OCI-LY3 (cell line): Measurements from ENCODE around the gene HEXIM1.

Source experiments
- H2AFZ ChIP-seq: fragments of 200-600, 300-600 bp; shearing (Covaris generic); 2 replicates; pipeline ENCODE4 v1.6.0; 2014; ENCODE audit warnings: antibody characterized with exemption, low read depth, low read length
- H3K27ac ChIP-seq: fragments of 200-600, 300-600 bp; sonication (generic); 2 replicates; pipeline ENCODE4 v1.5.1; 2014; ENCODE audit warnings: mild to moderate bottlenecking, low read length, moderate library complexity, mixed read lengths
- H3K27me3 ChIP-seq: fragments of 200-600, 300-600 bp; sonication (generic); 2 replicates; pipeline ENCODE4 v1.6.1; 2014; ENCODE audit warnings: low read depth, low read length, mixed read lengths
- H3K36me3 ChIP-seq: fragments of 200-600, 300-600 bp; sonication (generic); replicated peaks from 2 replicates; pipeline ENCODE3; 2014; ENCODE audit warnings: low read depth, low read length, mixed read lengths
- H3K4me1 ChIP-seq: fragments of 300-600, 200-600 bp; sonication (generic); 2 replicates; pipeline ENCODE4 v1.6.1; 2014; ENCODE audit warnings: low read length, mixed read lengths
- H3K4me2 ChIP-seq: fragments of 200-600, 300-600 bp; sonication (generic); 2 replicates; pipeline ENCODE4 v1.6.1; 2014; ENCODE audit warnings: low read length, mixed read lengths
- H3K4me3 ChIP-seq: fragments of 300-600, 200-600 bp; sonication (generic); 2 replicates; pipeline ENCODE4 v1.5.1; 2014; ENCODE audit warnings: antibody characterized with exemption, mild to moderate bottlenecking, low read length, moderate library complexity
- H3K79me2 ChIP-seq: fragments of 300-600, 200-600 bp; shearing (Covaris generic); 2 replicates; pipeline ENCODE4 v1.6.1; 2014; ENCODE audit warnings: mild to moderate bottlenecking, low read length, mixed read lengths
- H3K9ac ChIP-seq: fragments of 300-600, 200-600 bp; shearing (Covaris generic); 2 replicates; pipeline ENCODE4 v1.6.0; 2014; ENCODE audit warnings: mild to moderate bottlenecking, low read length, moderate library complexity
- H3K9me3 ChIP-seq: fragments of 200-600, 300-600 bp; shearing (Covaris generic); 2 replicates; pipeline ENCODE4 v1.6.1; 2014; ENCODE audit warnings: low read length, mixed read lengths; ENCODE audit not compliant: insufficient read depth
- H4K20me1 ChIP-seq: fragments of 200-600, 300-600 bp; sonication (generic); 2 replicates; pipeline ENCODE4 v1.6.1; 2016; ENCODE audit warnings: low read length, mixed read lengths; ENCODE audit not compliant: insufficient read depth
- CTCF ChIP-seq: fragments of 200-600, 300-600 bp; sonication (generic); IDR thresholded peaks from 2 replicates; pipeline ENCODE4 v1.5.1; 2014; ENCODE audit warnings: antibody characterized with exemption, low read length, low read depth
- EZH2phosphoT487 ChIP-seq: fragments of 200-600 bp; shearing (Covaris generic); IDR thresholded peaks from 2 replicates; pipeline ENCODE4 v1.6.1; 2018; ENCODE audit warnings: antibody characterized with exemption, mixed run types, low read depth

HEXIM1 gene

GRCh38 chr17:45155029-45155428 lies 6.8 kb downstream of the HEXIM1 start:
- H2AFZ ChIP-seq: no peak overlapping the region
- peaks cover 23% of the 10 kb centered on the region for H3K79me2 ChIP-seq
- H3K27me3 ChIP-seq: no peaks in the 10 kb centered on the region
- H4K20me1 ChIP-seq: peaks cover 18% of the 10 kb centered on the region
- TF ChIP-seq CTCF (no peak), EZH2phosphoT487 (no peak)
- H3K27ac ChIP-seq: no peak overlapping the region
- no peak overlapping the region for H3K4me2 ChIP-seq
- no peak overlapping the region for H3K9ac ChIP-seq
- H3K9me3 ChIP-seq: no peaks in the 10 kb centered on the region
- no peak overlapping the region for H3K4me3 ChIP-seq
- peaks cover 19% of the 10 kb centered on the region for H3K4me1 ChIP-seq
- peaks cover 16% of the 10 kb centered on the region for H3K36me3 ChIP-seq

- Histone ChIP-seq H3K79me2 (peaks cover 25% of the 10 kb centered on the region), H3K9me3 (no peaks in the 10 kb centered on the region), H3K27ac (no peak overlapping the region), H3K4me3 (no peak overlapping the region), H3K4me2 (no peak overlapping the region), H3K36me3 (peaks cover 18% of the 10 kb centered on the region), H3K27me3 (no peaks in the 10 kb centered on the region), H3K4me1 (peaks cover 21% of the 10 kb centered on the region), H4K20me1 (peaks cover 18% of the 10 kb centered on the region), H2AFZ (no peak overlapping the region), H3K9ac (no peak overlapping the region)
- TF ChIP-seq EZH2phosphoT487: no peak
- TF ChIP-seq CTCF: no peak
These were observed 7.2 kb downstream of the HEXIM1 start for GRCh38 chr17:45155483-45155882.

GRCh38 chr17:45156242-45156641 lies 8.0 kb downstream of the HEXIM1 start:
- H3K36me3 ChIP-seq: peaks cover 18% of the 10 kb centered on the region
- H3K9me3 ChIP-seq: no peaks in the 10 kb centered on the region
- TF ChIP-seq EZH2phosphoT487 (no peak), CTCF (no peak)
- H3K27me3 ChIP-seq: no peaks in the 10 kb centered on the region
- peaks cover 13% of the 10 kb centered on the region for H3K4me1 ChIP-seq
- no peak overlapping the region for H3K4me2 ChIP-seq
- no peak overlapping the region for H3K4me3 ChIP-seq
- peaks cover 28% of the 10 kb centered on the region for H3K79me2 ChIP-seq
- no peak overlapping the region for H3K27ac ChIP-seq
- H4K20me1 ChIP-seq: peaks cover 11% of the 10 kb centered on the region
- H3K9ac ChIP-seq: no peak overlapping the region
- H2AFZ ChIP-seq: no peak overlapping the region

- Histone ChIP-seq H3K79me2 (peaks cover 26% of the 10 kb centered on the region), H3K4me2 (peak overlapping the region; percentile 91), H3K36me3 (peaks cover 18% of the 10 kb centered on the region), H3K27me3 (no peaks in the 10 kb centered on the region), H3K9ac (peak overlapping the region; percentile 91), H3K27ac (peak overlapping the region; percentile 80), H3K4me1 (peaks cover 13% of the 10 kb centered on the region), H3K4me3 (peak overlapping the region; percentile 93), H2AFZ (no peak overlapping the region), H4K20me1 (peaks cover under 1% of the 10 kb centered on the region; the same call in 1 of the 2 replicates), H3K9me3 (no peaks in the 10 kb centered on the region)
- TF ChIP-seq EZH2phosphoT487 (no peak), CTCF (no peak; the same call in none of the 2 replicates)
These were observed 12.4 kb downstream of the HEXIM1 start for GRCh38 chr17:45160447-45161287.
